ENCODE measurements around the gene CCDC172.

The CCDC172 gene

DNA sequence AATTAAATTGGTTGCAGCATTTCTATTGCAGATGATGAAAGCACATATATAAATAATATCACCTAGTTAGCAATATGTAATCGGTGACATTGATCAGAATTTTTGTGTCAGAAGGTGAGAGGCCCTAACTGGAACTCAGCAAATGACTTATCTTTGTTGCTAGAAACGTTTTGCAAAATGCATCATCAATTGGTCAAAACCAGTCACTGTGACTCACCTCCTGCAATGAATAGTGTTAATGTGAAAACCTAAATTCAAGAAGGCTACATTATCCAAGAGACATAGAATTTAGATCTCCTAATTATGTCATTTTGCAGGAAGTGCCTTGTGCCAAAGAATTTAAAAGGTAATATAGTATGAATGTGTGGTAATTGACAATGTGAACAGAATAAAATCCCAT lies 93.6 kb downstream of the CCDC172 start:
- no peak overlapping the region for H2AFZ ChIP-seq (ENCODE audit: low read depth, low read length)
- H3K36me3 ChIP-seq (ENCODE audit: insufficient read depth, low read length) = no peaks in the 10 kb centered on the region

DNA sequence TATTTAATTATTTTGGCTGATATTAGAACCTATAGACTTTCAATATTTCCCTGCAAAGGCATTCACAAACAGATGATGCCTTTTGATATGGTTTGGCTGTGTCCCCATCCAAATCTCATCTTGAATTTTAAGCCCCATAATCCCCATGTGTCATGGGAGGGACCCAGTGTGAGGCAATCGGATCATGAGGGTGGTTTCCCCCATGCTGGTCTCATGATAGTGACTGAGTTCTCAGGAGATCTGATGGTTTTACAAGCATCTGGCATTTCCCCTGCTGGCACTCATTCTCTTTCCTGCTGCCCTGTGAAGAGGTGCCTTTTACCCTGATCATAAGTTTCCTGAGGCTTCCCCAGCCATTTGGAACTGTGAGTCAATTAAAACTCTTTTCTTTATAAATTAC lies 94.1 kb downstream of the CCDC172 start:
- Histone ChIP-seq H3K36me3 (ENCODE audit: insufficient read depth, low read length) (no peaks in the 10 kb centered on the region), H3K9me3 (ENCODE audit: low read length) (no peaks in the 10 kb centered on the region), H3K27me3 (ENCODE audit: insufficient read depth, low read length) (no peaks in the 10 kb centered on the region), H3K4me1 (ENCODE audit: insufficient read depth, low read length) (no peaks in the 10 kb centered on the region), H3K4me3 (ENCODE audit: low read length) (no peak overlapping the region), H2AFZ (ENCODE audit: low read depth, low read length) (no peak overlapping the region)

More for the DNA sequence above, 93.6 kb downstream of the CCDC172 start:
- Histone ChIP-seq H3K4me1 (ENCODE audit: insufficient read depth, low read length) (no peaks in the 10 kb centered on the region), H3K9me3 (ENCODE audit: low read length) (no peaks in the 10 kb centered on the region), H3K27me3 (ENCODE audit: insufficient read depth, low read length) (no peaks in the 10 kb centered on the region), H3K4me3 (ENCODE audit: low read length) (no peak overlapping the region)

DNA sequence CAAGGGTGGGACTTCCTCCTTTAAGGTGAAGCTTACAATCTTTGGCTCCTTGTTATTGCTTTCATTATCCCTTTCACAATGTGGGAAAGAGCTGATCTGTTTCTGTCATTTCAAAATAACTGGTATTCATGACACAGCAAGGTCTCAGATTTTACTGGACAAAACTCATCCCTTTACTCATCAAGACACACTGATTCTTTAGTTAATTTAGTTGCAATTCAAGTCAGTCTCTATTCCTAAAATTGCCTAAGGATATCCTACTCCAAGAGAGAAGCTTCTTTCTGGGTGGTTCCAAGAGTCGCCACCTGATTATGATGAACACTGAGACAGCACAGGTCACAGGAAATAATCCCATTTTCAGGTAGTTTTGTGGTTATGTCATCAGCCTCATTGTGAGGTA lies 97.6 kb downstream of the CCDC172 start:
- H3K27me3 ChIP-seq (ENCODE audit: insufficient read depth, low read length) = peaks cover 3% of the 10 kb centered on the region
- H3K9me3 ChIP-seq (ENCODE audit: low read length) = no peaks in the 10 kb centered on the region
- no peak overlapping the region for H3K4me3 ChIP-seq (ENCODE audit: low read length)
- no peaks in the 10 kb centered on the region for H3K36me3 ChIP-seq (ENCODE audit: insufficient read depth, low read length)
- H2AFZ ChIP-seq (ENCODE audit: low read depth, low read length) = no peak overlapping the region
- no peaks in the 10 kb centered on the region for H3K4me1 ChIP-seq (ENCODE audit: insufficient read depth, low read length)

DNA sequence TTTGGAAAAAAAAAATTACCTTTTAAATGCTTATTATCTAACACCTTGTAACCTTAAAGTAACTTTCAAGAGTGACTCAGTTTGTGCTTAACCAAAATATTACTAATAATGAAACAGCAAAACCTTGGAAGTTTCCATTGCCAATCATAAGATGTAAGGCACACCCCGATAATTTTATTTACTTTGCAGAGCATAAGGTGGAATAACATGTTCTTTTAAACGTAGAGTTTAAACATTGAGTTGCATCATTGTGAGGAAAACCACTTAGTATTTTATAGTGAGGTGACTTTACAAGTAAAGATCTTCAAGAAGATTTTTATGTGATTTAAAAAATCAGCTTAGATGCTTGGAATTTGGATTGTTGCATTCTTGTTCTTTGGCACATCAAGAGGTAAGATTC lies 103.4 kb downstream of the CCDC172 start, which contains the start of gene PNLIPRP3:
Gene PNLIPRP3, plus strand, starts transcription at position 177 of the 400 bp plus-strand sequence. Its CDS starts 166 bp downstream, at position 343.
- no peaks in the 10 kb centered on the region for H3K36me3 ChIP-seq (ENCODE audit: insufficient read depth, low read length)
- no peak within 1 kb of the TSS for H2AFZ ChIP-seq (ENCODE audit: low read depth, low read length)
- H3K4me1 ChIP-seq (ENCODE audit: insufficient read depth, low read length) = no peaks in the 10 kb centered on the region
- H3K4me3 ChIP-seq (ENCODE audit: low read length) = no peak within 1 kb of the TSS
- H3K27me3 ChIP-seq (ENCODE audit: insufficient read depth, low read length) = peaks cover 3% of the 10 kb centered on the region
- no peaks in the 10 kb centered on the region for H3K9me3 ChIP-seq (ENCODE audit: low read length)

DNA sequence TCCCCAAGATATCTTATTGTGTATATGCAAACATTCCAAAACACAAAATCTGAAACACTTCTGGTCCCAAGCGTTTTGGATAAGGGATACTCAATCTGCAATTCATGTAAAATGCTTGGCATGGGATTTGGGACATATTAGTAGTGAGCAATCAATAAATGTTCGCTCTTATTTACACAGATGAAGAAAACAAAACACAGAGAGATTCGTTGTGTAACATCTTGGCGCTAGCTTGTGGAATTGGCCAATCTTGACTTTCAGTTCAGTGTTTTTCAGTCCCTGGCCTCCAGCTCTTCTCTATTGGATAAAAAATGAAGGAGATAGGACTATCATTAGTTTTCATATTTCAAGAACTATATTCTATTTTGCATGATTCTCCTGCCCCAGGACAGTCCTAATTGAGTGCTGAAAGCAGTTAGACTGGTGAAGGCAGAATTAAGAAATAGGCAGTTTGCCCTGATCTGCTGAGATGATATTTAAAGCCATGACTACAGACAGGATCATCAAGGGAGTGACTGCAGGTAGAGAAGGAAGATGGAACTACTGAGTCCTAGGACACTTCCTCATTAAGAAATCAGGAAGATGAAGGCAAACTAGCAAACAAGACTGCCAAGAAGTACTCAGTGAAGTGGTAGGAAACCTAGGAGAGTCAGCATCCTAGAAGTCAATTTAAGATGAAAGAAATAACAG lies 105.2 kb downstream of the CCDC172 start:
- no peaks in the 10 kb centered on the region for H3K4me1 ChIP-seq (ENCODE audit: insufficient read depth, low read length)
- no peak overlapping the region for H2AFZ ChIP-seq (ENCODE audit: low read depth, low read length)
- H3K36me3 ChIP-seq (ENCODE audit: insufficient read depth, low read length) = no peaks in the 10 kb centered on the region
- no peaks in the 10 kb centered on the region for H3K9me3 ChIP-seq (ENCODE audit: low read length)
- H3K4me3 ChIP-seq (ENCODE audit: low read length) = no peak overlapping the region
- no peaks in the 10 kb centered on the region for H3K27me3 ChIP-seq (ENCODE audit: insufficient read depth, low read length)

Data from neuron (in vitro differentiated cells).